ENCODE results near the gene NFATC1.

NFATC1 gene

GRCh38 chr18:79519751-79520477 lies 124.2 kb downstream of the NFATC1 start:
- in situ Hi-C loops (cut with MboI; ENCODE audit: low pct_unique_long_range_greater_than_20kb, low sequenced_read_pairs, unreplicated experiment), result no loop called here
- no peak for DNase-seq (ENCODE audit: low spot score)

GRCh38 chr18:79520478-79521390 lies 125.0 kb downstream of the NFATC1 start:
- in situ Hi-C loops (cut with MboI; ENCODE audit: low pct_unique_long_range_greater_than_20kb, low sequenced_read_pairs, unreplicated experiment), result no loop called here

More at GRCh38 chr18:79519751-79520477, 124.2 kb downstream of the NFATC1 start:
- TF ChIP-seq CTCF (IDR thresholded peaks at IDR 0.05; ENCODE audit: extremely low read depth, insufficient read depth, missing control alignments), result no peak

GRCh38 chr18:79521416-79522205 lies 125.9 kb downstream of the NFATC1 start:
- TF ChIP-seq CTCF (IDR thresholded peaks at IDR 0.05; ENCODE audit: extremely low read depth, insufficient read depth, missing control alignments), result no peak
- DNase-seq (ENCODE audit: low spot score), result no peak
- in situ Hi-C loops (cut with MboI; ENCODE audit: low pct_unique_long_range_greater_than_20kb, low sequenced_read_pairs, unreplicated experiment), result no loop called here

More at GRCh38 chr18:79520478-79521390, 125.0 kb downstream of the NFATC1 start:
- TF ChIP-seq CTCF (IDR thresholded peaks at IDR 0.05; ENCODE audit: extremely low read depth, insufficient read depth, missing control alignments), result no peak
- no peak for DNase-seq (ENCODE audit: low spot score)

- TF ChIP-seq CTCF (IDR thresholded peaks at IDR 0.05; ENCODE audit: extremely low read depth, insufficient read depth, missing control alignments), result no peak
- no peak for DNase-seq (ENCODE audit: low spot score)
- in situ Hi-C loops (cut with MboI; ENCODE audit: low pct_unique_long_range_greater_than_20kb, low sequenced_read_pairs, unreplicated experiment), result no loop called here
Measured at GRCh38 chr18:79522451-79523205, 126.9 kb downstream of the NFATC1 start.

- peak; percentile 74 for DNase-seq (ENCODE audit: low spot score)
- in situ Hi-C loops (cut with MboI; ENCODE audit: low pct_unique_long_range_greater_than_20kb, low sequenced_read_pairs, unreplicated experiment), result no loop called here
- TF ChIP-seq CTCF (IDR thresholded peaks at IDR 0.05; ENCODE audit: extremely low read depth, insufficient read depth, missing control alignments), result no peak
Measured at GRCh38 chr18:79523206-79523735, 127.5 kb downstream of the NFATC1 start.
